ENCODE data around the gene SEC23IP.

The SEC23IP gene

DNA sequence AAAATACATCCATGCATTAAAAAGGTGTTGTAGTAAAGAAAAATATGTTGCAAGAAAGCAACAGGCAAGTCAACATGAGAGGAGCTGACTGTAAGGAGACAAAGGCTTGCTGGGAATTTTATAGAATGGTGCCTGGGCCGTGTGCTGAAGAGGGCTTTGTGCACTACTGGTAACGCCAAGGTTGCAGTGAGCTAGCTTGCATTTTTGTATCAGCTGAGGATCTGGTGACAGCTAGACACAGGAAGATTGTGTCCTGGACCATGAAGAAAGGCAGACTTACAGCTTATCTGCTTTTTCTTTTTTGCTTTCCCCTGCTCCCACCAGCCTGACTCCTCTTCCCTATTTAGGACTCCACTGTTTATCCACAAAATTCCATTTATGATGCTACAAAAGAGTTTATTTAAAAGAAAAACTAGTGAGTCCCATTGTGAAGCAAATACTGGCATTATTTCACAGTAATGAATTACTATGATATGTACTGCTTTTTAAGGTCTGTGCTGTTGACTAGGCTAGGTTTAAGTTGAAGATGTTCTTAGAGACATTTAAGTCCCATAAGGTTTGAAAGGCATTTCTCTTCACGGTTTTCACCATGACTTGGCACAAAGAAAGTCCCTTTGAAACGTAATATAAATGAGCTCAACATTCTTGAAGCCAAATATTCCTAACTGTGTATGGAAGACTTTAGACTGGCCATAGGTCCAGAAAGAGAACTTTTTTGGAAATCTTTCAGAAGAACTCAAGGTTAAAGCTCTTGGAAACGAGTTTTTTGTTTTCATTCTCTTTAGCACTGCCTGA, 88.6 kb downstream of the SEC23IP start:
- no peak overlapping the region for H3K4me3 ChIP-seq (ENCODE audit: low read depth, low read length)
- no peak overlapping the region for H2BK12ac ChIP-seq (ENCODE audit: low read length)
- H3K4ac ChIP-seq (ENCODE audit: low read depth, low read length): no peak overlapping the region
- peaks cover 0 to 2% of the 10 kb centered on the region in 2 experiments for H3K4me1 ChIP-seq (ENCODE audit: control insufficient read depth in 1 of 2, insufficient read depth in 2 of 2, low read length in 2 of 2)
- no peak overlapping the region for H3K14ac ChIP-seq (ENCODE audit: low read length)
- no peak overlapping the region for H3K18ac ChIP-seq (ENCODE audit: low read length)
- no peak overlapping the region for H3K9ac ChIP-seq (ENCODE audit: low read length)
- H3K36me3 ChIP-seq (ENCODE audit: control insufficient read depth in 1 of 2, insufficient read depth in 2 of 2, low read length in 2 of 2): no peaks in the 10 kb centered on the region
- no peaks in the 10 kb centered on the region for H3K79me2 ChIP-seq (ENCODE audit: control insufficient read depth, insufficient read depth, low read length, poor library complexity)
- H3K27me3 ChIP-seq (ENCODE audit: insufficient read depth, low read length): no peaks in the 10 kb centered on the region
- H3K27ac ChIP-seq (ENCODE audit: low read depth, low read length): no peak overlapping the region
- no peak overlapping the region for H4K8ac ChIP-seq (ENCODE audit: low read depth, low read length)
- no peak overlapping the region for H4K12ac ChIP-seq (ENCODE audit: low read depth, low read length)
- H2BK120ac ChIP-seq (ENCODE audit: insufficient read depth, low read length, poor library complexity): no peak overlapping the region
- no peak overlapping the region for H4K91ac ChIP-seq (ENCODE audit: low read depth, low read length)
- no peaks in the 10 kb centered on the region for H3K79me1 ChIP-seq (ENCODE audit: low read length)
- H2AK5ac ChIP-seq (ENCODE audit: low read length): no peak overlapping the region
- no peak for DNase-seq
- no peaks in the 10 kb centered on the region for H3K9me3 ChIP-seq (ENCODE audit: insufficient read depth, low read depth, low read length)
- no peak overlapping the region for H2BK5ac ChIP-seq (ENCODE audit: low read depth, low read length, poor library complexity)
- no peak overlapping the region for H3K4me2 ChIP-seq (ENCODE audit: low read length)
- no CpG with 5 or more reads among the region's 5 CpGs for WGBS (ENCODE audit: extremely low coverage, insufficient coverage, insufficient read length)
- H3K23ac ChIP-seq (ENCODE audit: low read length): no peak overlapping the region
- no peak overlapping the region for H2AFZ ChIP-seq (ENCODE audit: insufficient read depth, low read length, poor library complexity)

DNA sequence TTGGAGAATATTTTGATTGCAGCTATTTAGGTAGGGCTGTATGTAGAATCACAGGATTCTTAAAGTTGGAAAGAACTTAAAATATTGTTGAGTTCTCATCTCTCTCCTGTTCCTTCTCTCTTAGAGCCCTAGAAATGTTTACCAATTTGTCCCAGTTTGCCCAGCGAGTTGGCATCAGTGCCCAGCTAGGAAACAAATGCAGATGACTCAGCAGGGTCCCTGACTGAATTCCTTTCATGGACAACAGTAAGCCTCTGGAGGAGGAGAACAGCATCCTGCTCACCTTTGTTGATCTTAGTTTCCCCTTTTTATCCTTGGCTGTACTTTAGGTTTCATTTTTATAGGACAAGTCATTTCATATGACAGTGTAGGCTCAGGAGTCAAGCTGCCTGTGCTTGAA, 89.3 kb downstream of the SEC23IP start:
- Histone ChIP-seq H3K79me1 (ENCODE audit: low read length) (no peaks in the 10 kb centered on the region), H4K91ac (ENCODE audit: low read depth, low read length) (no peak overlapping the region), H2BK5ac (ENCODE audit: low read depth, low read length, poor library complexity) (no peak overlapping the region), H3K27me3 (ENCODE audit: insufficient read depth, low read length) (no peaks in the 10 kb centered on the region), H2BK12ac (ENCODE audit: low read length) (no peak overlapping the region), H2AFZ (ENCODE audit: insufficient read depth, low read length, poor library complexity) (no peak overlapping the region), H3K14ac (ENCODE audit: low read length) (no peak overlapping the region), H3K9ac (ENCODE audit: low read length) (no peak overlapping the region), H3K79me2 (ENCODE audit: control insufficient read depth, insufficient read depth, low read length, poor library complexity) (no peaks in the 10 kb centered on the region), H3K4me2 (ENCODE audit: low read length) (no peak overlapping the region), H2BK120ac (ENCODE audit: insufficient read depth, low read length, poor library complexity) (no peak overlapping the region), H3K4ac (ENCODE audit: low read depth, low read length) (no peak overlapping the region), H2AK5ac (ENCODE audit: low read length) (no peak overlapping the region), H3K18ac (ENCODE audit: low read length) (no peak overlapping the region), H3K23ac (ENCODE audit: low read length) (no peak overlapping the region), H3K27ac (ENCODE audit: low read depth, low read length) (no peak overlapping the region), H3K4me1 (ENCODE audit: control insufficient read depth in 1 of 2, insufficient read depth in 2 of 2, low read length in 2 of 2) (peaks cover 0 to 2% of the 10 kb centered on the region in 2 experiments), H4K8ac (ENCODE audit: low read depth, low read length) (no peak overlapping the region), H3K9me3 (ENCODE audit: insufficient read depth, low read depth, low read length) (no peaks in the 10 kb centered on the region), H3K36me3 (ENCODE audit: control insufficient read depth in 1 of 2, insufficient read depth in 2 of 2, low read length in 2 of 2) (no peaks in the 10 kb centered on the region), H4K12ac (ENCODE audit: low read depth, low read length) (no peak overlapping the region), H3K4me3 (ENCODE audit: low read depth, low read length) (no peak overlapping the region)
- no peak for DNase-seq
- WGBS (ENCODE audit: extremely low coverage, insufficient coverage, insufficient read length): no CpG with 5 or more reads among the region's 1 CpG

DNA sequence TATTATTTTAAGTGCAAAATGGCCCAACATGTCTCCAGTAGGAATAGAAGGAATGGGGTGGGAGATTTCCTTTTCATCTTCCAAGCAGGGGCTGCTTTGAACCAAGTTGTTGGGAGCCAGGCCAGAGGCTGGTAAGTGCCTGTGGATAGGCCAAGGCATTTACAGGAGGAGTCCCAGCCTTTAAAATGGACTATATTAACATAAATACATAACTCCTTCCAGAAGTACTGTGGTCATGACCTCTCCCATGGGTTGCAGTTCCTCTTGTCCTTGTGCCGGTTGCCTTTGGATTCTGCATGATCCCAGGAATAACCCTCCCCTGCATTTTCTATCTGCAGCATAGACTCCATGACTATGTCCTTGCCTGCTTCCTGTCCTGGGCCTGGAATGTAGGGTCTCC, 95.8 kb downstream of the SEC23IP start:
- no peak overlapping the region for H4K91ac ChIP-seq (ENCODE audit: low read depth, low read length)
- no peak overlapping the region for H3K27ac ChIP-seq (ENCODE audit: low read depth, low read length)
- no peak overlapping the region for H2AK5ac ChIP-seq (ENCODE audit: low read length)
- H2AFZ ChIP-seq (ENCODE audit: insufficient read depth, low read length, poor library complexity): no peak overlapping the region
- H3K79me2 ChIP-seq (ENCODE audit: control insufficient read depth, insufficient read depth, low read length, poor library complexity): no peaks in the 10 kb centered on the region
- H2BK5ac ChIP-seq (ENCODE audit: low read depth, low read length, poor library complexity): no peak overlapping the region
- H3K4me2 ChIP-seq (ENCODE audit: low read length): no peak overlapping the region
- no peaks in the 10 kb centered on the region for H3K9me3 ChIP-seq (ENCODE audit: insufficient read depth, low read depth, low read length)
- H3K18ac ChIP-seq (ENCODE audit: low read length): no peak overlapping the region
- no peak overlapping the region for H2BK12ac ChIP-seq (ENCODE audit: low read length)
- no peak for DNase-seq
- H3K9ac ChIP-seq (ENCODE audit: low read length): no peak overlapping the region
- no peak overlapping the region for H3K23ac ChIP-seq (ENCODE audit: low read length)
- H4K8ac ChIP-seq (ENCODE audit: low read depth, low read length): no peak overlapping the region
- H3K14ac ChIP-seq (ENCODE audit: low read length): no peak overlapping the region
- H3K79me1 ChIP-seq (ENCODE audit: low read length): no peaks in the 10 kb centered on the region
- H3K4me1 ChIP-seq (ENCODE audit: control insufficient read depth in 1 of 2, insufficient read depth in 2 of 2, low read length in 2 of 2): no peaks in the 10 kb centered on the region
- no peak overlapping the region for H2BK120ac ChIP-seq (ENCODE audit: insufficient read depth, low read length, poor library complexity)
- H3K4ac ChIP-seq (ENCODE audit: low read depth, low read length): no peak overlapping the region
- no peak overlapping the region for H3K4me3 ChIP-seq (ENCODE audit: low read depth, low read length)
- H3K27me3 ChIP-seq (ENCODE audit: insufficient read depth, low read length): no peaks in the 10 kb centered on the region
- H4K12ac ChIP-seq (ENCODE audit: low read depth, low read length): no peak overlapping the region
- no CpG with 5 or more reads among the region's 1 CpG for WGBS (ENCODE audit: extremely low coverage, insufficient coverage, insufficient read length)
- H3K36me3 ChIP-seq (ENCODE audit: control insufficient read depth in 1 of 2, insufficient read depth in 2 of 2, low read length in 2 of 2): no peaks in the 10 kb centered on the region

DNA sequence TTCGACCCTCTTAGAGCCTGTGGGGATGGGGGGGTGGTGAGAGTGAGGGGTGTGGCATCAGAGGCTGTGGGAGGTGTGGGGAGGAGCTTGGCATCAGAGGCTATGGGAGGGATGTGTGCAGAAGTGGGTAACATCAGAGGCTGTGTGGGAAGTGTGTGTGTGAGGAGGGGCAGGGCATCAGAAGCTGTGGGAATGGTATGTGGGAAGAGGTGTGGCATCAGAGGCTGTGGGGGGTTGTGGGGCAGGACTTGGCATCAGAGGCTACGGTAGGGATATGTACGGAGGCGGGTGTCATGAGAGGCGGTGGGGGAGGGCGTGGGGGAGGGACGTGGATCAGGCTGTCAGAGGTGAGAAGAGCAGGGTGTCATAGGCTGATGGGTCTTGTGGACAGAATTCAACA, 97.4 kb downstream of the SEC23IP start:
- H3K9ac ChIP-seq (ENCODE audit: low read length): no peak overlapping the region
- no peak overlapping the region for H3K4me3 ChIP-seq (ENCODE audit: low read depth, low read length)
- no peak overlapping the region for H3K18ac ChIP-seq (ENCODE audit: low read length)
- H3K27ac ChIP-seq (ENCODE audit: low read depth, low read length): no peak overlapping the region
- H4K91ac ChIP-seq (ENCODE audit: low read depth, low read length): no peak overlapping the region
- no peak overlapping the region for H2AK5ac ChIP-seq (ENCODE audit: low read length)
- no peaks in the 10 kb centered on the region for H3K79me2 ChIP-seq (ENCODE audit: control insufficient read depth, insufficient read depth, low read length, poor library complexity)
- no peak overlapping the region for H3K14ac ChIP-seq (ENCODE audit: low read length)
- H3K4me1 ChIP-seq (ENCODE audit: control insufficient read depth in 1 of 2, insufficient read depth in 2 of 2, low read length in 2 of 2): no peaks in the 10 kb centered on the region
- H3K4ac ChIP-seq (ENCODE audit: low read depth, low read length): no peak overlapping the region
- H2BK120ac ChIP-seq (ENCODE audit: insufficient read depth, low read length, poor library complexity): no peak overlapping the region
- H4K8ac ChIP-seq (ENCODE audit: low read depth, low read length): no peak overlapping the region
- H3K4me2 ChIP-seq (ENCODE audit: low read length): no peak overlapping the region
- H3K23ac ChIP-seq (ENCODE audit: low read length): no peak overlapping the region
- no peaks in the 10 kb centered on the region for H3K79me1 ChIP-seq (ENCODE audit: low read length)
- H2BK5ac ChIP-seq (ENCODE audit: low read depth, low read length, poor library complexity): no peak overlapping the region
- no peaks in the 10 kb centered on the region for H3K36me3 ChIP-seq (ENCODE audit: control insufficient read depth in 1 of 2, insufficient read depth in 2 of 2, low read length in 2 of 2)
- H3K27me3 ChIP-seq (ENCODE audit: insufficient read depth, low read length): no peaks in the 10 kb centered on the region
- H3K9me3 ChIP-seq (ENCODE audit: insufficient read depth, low read depth, low read length): no peaks in the 10 kb centered on the region
- no peak overlapping the region for H2AFZ ChIP-seq (ENCODE audit: insufficient read depth, low read length, poor library complexity)
- H4K12ac ChIP-seq (ENCODE audit: low read depth, low read length): no peak overlapping the region
- no CpG with 5 or more reads among the region's 7 CpGs for WGBS (ENCODE audit: extremely low coverage, insufficient coverage, insufficient read length)
- DNase-seq: no peak
- no peak overlapping the region for H2BK12ac ChIP-seq (ENCODE audit: low read length)

Measured in trophoblast cell (in vitro differentiated cells and primary cell).